DOHH2 (cell line): Measurements from ENCODE around the gene IFT22.

ENCODE experiments used
- H3F3A ChIP-seq: fragments of 200-600 bp; sonication (generic), shearing (Covaris generic); 2 replicates; pipeline ENCODE4 v1.6.0; 2016; ENCODE audit warnings: antibody characterized with exemption, mild to moderate bottlenecking; ENCODE audit not compliant: control insufficient read depth, insufficient read depth
- H3K27ac ChIP-seq: fragments of 200-600 bp; sonication (generic); 2 replicates; pipeline ENCODE4 v1.5.1; 2014; ENCODE audit warnings: low read depth, mild to moderate bottlenecking, low read length, moderate library complexity
- H3K27me3 ChIP-seq: fragments of 200-600 bp; sonication (generic); 2 replicates; pipeline ENCODE4 v1.6.1; 2014; ENCODE audit warnings: mild to moderate bottlenecking, low read length, mixed read lengths; ENCODE audit not compliant: control insufficient read depth
- H3K36me3 ChIP-seq: fragments of 200-600 bp; sonication (generic); 2 replicates; pipeline ENCODE4 v1.6.1; 2014; ENCODE audit warnings: mild to moderate bottlenecking, low read length, moderate library complexity, mixed read lengths; ENCODE audit not compliant: control insufficient read depth
- H3K4me1 ChIP-seq: fragments of 200-600 bp; sonication (generic); 2 replicates; pipeline ENCODE4 v1.6.1; 2014; ENCODE audit warnings: mild to moderate bottlenecking, low read length, mixed read lengths; ENCODE audit not compliant: control insufficient read depth
- H3K4me2 ChIP-seq: fragments of 200-600 bp; sonication (generic); 2 replicates; pipeline ENCODE4 v1.6.0; 2014; ENCODE audit warnings: mild to moderate bottlenecking, low read length, moderate library complexity
- H3K4me3 ChIP-seq: fragments of 200-600 bp; sonication (generic); 2 replicates; pipeline ENCODE4 v1.5.1; 2014; ENCODE audit warnings: mild to moderate bottlenecking, low read length, mixed read lengths
- H3K79me2 ChIP-seq: fragments of 200-600 bp; sonication (generic); 2 replicates; pipeline ENCODE4 v1.6.1; 2014; ENCODE audit warnings: mild to moderate bottlenecking, low read length, mixed read lengths; ENCODE audit not compliant: control insufficient read depth
- H3K9me2 ChIP-seq: fragments of 200-600 bp; sonication (generic); replicated peaks from 2 replicates; pipeline ENCODE4 v1.6.1; 2014; ENCODE audit warnings: mild to moderate bottlenecking, low read length, mixed read lengths; ENCODE audit not compliant: control insufficient read depth
- H3K9me3 ChIP-seq: fragments of 200-600 bp; sonication (generic); 2 replicates; pipeline ENCODE4 v1.6.1; 2014; ENCODE audit warnings: antibody characterized with exemption, low read length, mixed read lengths; ENCODE audit not compliant: control insufficient read depth, insufficient read depth
- H4K20me1 ChIP-seq: fragments of 200-600 bp; sonication (generic); 2 replicates; pipeline ENCODE4 v1.6.0; 2014; ENCODE audit warnings: low read depth, mild to moderate bottlenecking, antibody characterized with exemption, low read length, moderate library complexity; ENCODE audit not compliant: control insufficient read depth, insufficient read depth
- CTCF ChIP-seq: fragments of 200-600 bp; sonication (generic); IDR thresholded peaks from one replicate; pipeline ENCODE4 v1.5.1; 2014; ENCODE audit warnings: antibody characterized with exemption, mild to moderate bottlenecking, low read depth, low read length; ENCODE audit not compliant: poor library complexity, severe bottlenecking
- EZH2phosphoT487 ChIP-seq: fragments of 200-600 bp; sonication (generic); IDR thresholded peaks from 2 replicates; pipeline ENCODE4 v1.6.1; 2017; ENCODE audit warnings: borderline replicate concordance, mild to moderate bottlenecking, antibody characterized with exemption, low read length, moderate library complexity, mixed read lengths

The IFT22 gene

GRCh38 chr7:101308245-101309085, 13.1 kb downstream of the IFT22 start:
- no peak overlapping the region for H3K4me3 ChIP-seq
- no peak overlapping the region for H3K4me2 ChIP-seq

GRCh38 chr7:101306307-101306706, 15.3 kb downstream of the IFT22 start:
- Histone ChIP-seq H3K79me2 (no peaks in the 10 kb centered on the region), H3K4me1 (no peaks in the 10 kb centered on the region), H3K36me3 (no peaks in the 10 kb centered on the region), H3K4me3 (no peak overlapping the region), H3K4me2 (no peak overlapping the region), H3K9me3 (peaks cover 6% of the 10 kb centered on the region; the same call in 1 of the 2 replicates), H3K27ac (no peak overlapping the region), H3F3A (no peaks in the 10 kb centered on the region), H3K9me2 (no peaks in the 10 kb centered on the region), H3K27me3 (no peaks in the 10 kb centered on the region), H4K20me1 (no peaks in the 10 kb centered on the region)
- TF ChIP-seq CTCF, result no peak
- no peak for TF ChIP-seq EZH2phosphoT487

More at GRCh38 chr7:101308245-101309085, 13.1 kb downstream of the IFT22 start:
- H3K9me2 ChIP-seq, result no peaks in the 10 kb centered on the region
- H4K20me1 ChIP-seq, result no peaks in the 10 kb centered on the region
- H3K79me2 ChIP-seq, result no peaks in the 10 kb centered on the region
- no peak overlapping the region for H3K27ac ChIP-seq
- no peaks in the 10 kb centered on the region for H3K27me3 ChIP-seq
- peaks cover 6% of the 10 kb centered on the region; the same call in 1 of the 2 replicates for H3K9me3 ChIP-seq
- no peak for TF ChIP-seq EZH2phosphoT487
- TF ChIP-seq CTCF, result no peak
- H3K36me3 ChIP-seq, result no peaks in the 10 kb centered on the region
- H3F3A ChIP-seq, result no peaks in the 10 kb centered on the region
- H3K4me1 ChIP-seq, result no peaks in the 10 kb centered on the region

GRCh38 chr7:101303102-101303701, 18.4 kb downstream of the IFT22 start:
- no peaks in the 10 kb centered on the region for H3K9me2 ChIP-seq
- no peaks in the 10 kb centered on the region for H3K36me3 ChIP-seq
- H3K27me3 ChIP-seq, result no peaks in the 10 kb centered on the region
- no peak overlapping the region for H3K4me2 ChIP-seq
- no peak overlapping the region for H3K4me3 ChIP-seq
- H3K4me1 ChIP-seq, result no peaks in the 10 kb centered on the region
- H3K9me3 ChIP-seq, result no peaks in the 10 kb centered on the region
- TF ChIP-seq EZH2phosphoT487, result no peak
- TF ChIP-seq CTCF, result no peak
- no peaks in the 10 kb centered on the region for H3K79me2 ChIP-seq
- H4K20me1 ChIP-seq, result no peaks in the 10 kb centered on the region
- no peaks in the 10 kb centered on the region for H3F3A ChIP-seq
- H3K27ac ChIP-seq, result no peak overlapping the region
